GM12892 (cell line): ENCODE results near the gene ABCA7.

Experiments used
- DNase-seq: peaks from one replicate; pipeline ENCODE4 v3.0.0; 2011; ENCODE audit not compliant: insufficient read length
- FAIRE-seq: peaks from 2 replicates; lab custom pipeline; 2011; peaks lifted over from hg19 to GRCh38; lab: Jason Lieb, UNC
- POLR2A ChIP-seq: IDR thresholded peaks from 2 replicates; pipeline ENCODE4 v1.6.1; 2011; ENCODE audit warnings: low read depth, low read length, control low read depth
- POLR2AphosphoS5 ChIP-seq: IDR thresholded peaks from 2 replicates; pipeline ENCODE4 v1.6.1; 2011; ENCODE audit warnings: low read depth, low read length, control low read depth
- TAF1 ChIP-seq: IDR thresholded peaks from 2 replicates; pipeline ENCODE4 v1.6.1; 2011; ENCODE audit warnings: low read depth, mild to moderate bottlenecking, control low read depth, low read length, borderline replicate concordance

Gene ABCA7

DNA sequence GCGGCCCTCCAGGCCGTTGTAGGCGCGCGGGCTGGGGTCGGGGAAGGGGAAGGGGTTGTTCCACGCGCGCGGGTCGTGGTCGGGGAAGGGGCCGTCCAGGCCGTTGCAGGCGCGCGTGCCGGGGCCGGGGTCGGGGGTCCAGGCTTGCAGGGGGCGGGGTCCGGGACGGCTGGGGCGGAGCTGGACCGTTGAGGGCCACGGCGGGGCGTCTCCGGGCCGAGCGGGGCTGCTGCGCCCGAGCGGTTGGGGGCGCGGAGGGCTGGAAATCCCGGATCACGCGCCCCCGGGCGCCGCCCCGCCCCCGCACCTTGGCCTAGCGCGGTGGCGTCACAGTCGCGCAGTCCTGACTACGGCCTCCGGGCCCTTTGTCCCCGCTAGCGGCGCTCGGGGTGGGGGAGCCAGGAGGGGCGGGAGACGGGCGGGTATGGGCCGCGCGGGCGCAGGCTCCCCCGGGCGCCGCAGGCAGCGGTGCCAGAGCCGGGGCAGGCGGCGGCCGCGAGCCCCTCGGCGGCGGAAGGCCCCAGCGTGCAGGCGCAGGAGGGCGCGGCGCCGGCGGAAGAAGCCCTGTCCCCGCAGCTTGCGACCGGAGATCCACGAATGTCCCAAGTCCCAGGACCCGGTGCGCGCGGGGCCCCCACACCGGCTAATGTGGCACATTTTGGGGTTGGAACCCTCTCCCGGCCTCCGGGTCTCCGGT lies 64.6 kb downstream of the ABCA7 start:
- FAIRE-seq, result peak; percentile 30
- peak; percentile 86 for DNase-seq
- no peak for TF ChIP-seq TAF1
- no peak for TF ChIP-seq POLR2AphosphoS5
- no peak for TF ChIP-seq POLR2A

DNA sequence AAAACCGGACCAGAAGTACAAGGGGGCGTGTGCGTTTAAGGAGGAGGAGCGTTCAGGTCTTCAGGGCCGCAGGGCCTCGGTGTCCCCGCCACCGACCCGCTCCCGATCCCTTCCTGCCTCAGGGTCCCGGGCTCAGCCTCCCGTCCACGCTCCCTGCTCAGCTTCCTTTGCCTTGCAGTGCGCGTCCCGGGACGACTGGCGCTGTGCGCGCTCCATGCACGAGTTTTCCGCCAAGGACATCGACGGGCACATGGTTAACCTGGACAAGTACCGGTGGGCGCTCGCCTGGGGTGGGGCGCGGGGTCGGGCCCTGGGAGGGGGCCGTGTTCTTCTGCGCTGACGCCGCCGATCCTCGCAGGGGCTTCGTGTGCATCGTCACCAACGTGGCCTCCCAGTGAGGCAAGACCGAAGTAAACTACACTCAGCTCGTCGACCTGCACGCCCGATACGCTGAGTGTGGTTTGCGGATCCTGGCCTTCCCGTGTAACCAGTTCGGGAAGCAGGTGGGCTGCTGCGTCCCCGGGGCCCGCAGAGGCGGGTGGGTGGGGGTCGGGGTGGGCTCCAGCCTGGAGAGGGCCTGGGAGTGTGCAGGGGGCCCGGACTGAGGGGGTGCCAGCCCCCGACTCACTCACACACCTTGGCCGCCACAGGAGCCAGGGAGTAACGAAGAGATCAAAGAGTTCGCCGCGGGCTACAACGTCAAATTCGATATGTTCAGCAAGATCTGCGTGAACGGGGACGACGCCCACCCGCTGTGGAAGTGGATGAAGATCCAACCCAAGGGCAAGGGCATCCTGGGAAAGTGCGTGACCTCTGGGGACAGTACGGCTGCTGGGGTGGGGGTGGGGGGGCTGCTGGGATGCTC lies 65.3 kb downstream of the ABCA7 start:
- FAIRE-seq (peak; percentile 51), DNase-seq (no peak)
- TF ChIP-seq POLR2A (no peak), TAF1 (no peak), POLR2AphosphoS5 (no peak)

DNA sequence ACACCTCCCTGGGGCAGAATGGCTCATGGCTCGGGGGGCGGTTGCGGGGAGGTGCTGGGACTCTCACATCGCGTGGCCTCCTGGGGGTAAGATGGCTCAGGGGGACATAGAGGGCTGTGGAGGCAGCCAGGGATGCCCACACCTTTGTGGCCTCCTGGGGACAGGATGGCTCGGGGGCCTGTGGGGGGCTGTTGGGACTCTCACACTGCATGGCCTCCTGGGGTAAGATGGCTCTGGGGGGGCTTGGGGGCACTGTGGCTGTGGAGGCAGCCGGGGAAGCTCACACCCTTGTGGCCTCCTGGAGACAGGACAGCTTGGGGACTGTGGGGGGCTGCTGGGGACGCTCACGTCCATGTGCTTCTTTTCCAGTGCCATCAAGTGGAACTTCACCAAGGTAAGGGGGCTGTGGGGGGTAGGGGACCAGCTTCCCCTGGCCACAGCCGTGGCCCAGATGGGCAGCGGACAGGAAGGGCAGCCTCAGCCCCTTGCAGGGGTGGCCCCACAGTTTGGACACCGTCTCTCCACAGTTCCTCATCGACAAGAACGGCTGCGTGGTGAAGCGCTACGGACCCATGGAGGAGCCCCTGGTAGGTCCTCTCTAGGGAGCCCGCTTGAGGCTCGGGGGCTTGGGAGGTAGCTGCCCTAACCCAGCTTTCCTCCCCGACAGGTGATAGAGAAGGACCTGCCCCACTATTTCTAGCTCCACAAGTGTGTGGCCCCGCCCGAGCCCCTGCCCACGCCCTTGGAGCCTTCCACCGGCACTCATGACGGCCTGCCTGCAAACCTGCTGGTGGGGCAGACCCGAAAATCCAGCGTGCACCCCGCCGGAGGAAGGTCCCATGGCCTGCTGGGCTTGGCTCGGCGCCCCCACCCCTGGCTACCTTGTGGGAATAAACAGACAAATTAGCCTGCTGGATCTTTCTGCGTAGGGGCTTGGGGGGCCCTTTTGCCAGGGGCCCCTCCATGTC lies 66.2 kb downstream of the ABCA7 start:
- DNase-seq (no peak), FAIRE-seq (no peak)
- TF ChIP-seq POLR2AphosphoS5 (no peak; the same call in 1 of the 2 replicates), TAF1 (no peak), POLR2A (no peak)

DNA sequence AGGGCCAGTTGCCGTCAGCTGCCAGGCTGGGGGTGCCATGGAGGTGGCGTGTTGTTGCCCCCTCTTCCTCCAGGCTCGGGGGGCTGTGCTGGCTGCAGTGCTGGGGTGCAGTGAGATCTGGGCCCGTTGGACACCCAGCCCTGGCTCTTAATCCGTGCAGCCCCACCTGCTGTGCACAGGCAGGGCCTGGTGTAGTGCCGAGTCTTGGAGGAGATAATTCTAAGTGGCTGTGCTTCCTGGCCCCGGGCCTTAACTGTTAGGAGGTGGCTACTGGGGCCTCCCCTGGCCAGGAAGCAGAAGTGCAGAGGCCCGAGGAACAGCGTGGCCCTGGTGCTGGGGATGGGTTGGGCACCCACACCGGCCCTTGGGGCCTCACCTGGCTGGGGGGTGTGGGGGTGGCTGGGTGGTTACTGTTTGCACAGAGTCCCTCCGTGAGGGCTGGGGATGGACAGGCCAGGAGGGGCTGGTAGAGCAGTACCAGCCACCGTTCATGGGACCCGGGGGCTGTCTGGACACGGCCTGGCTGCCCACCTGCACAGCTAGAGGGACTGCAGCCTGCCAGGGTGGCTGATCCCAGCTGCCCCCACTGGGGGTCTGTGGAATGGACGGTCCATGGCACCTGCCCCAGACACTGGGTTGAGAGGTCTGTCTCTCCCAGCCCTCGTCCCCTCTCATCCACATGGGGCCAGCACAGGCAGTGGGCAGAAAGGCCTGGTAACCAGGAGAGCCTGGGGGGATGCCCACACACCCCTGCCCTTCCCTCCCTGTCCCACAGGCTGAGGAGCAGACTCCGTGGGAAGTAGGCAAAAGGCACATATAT lies 67.1 kb downstream of the ABCA7 start:
- FAIRE-seq, result peak; percentile 36
- TF ChIP-seq POLR2A (no peak; the same call in 1 of the 2 replicates), TAF1 (no peak), POLR2AphosphoS5 (no peak)
- DNase-seq, result no peak

DNA sequence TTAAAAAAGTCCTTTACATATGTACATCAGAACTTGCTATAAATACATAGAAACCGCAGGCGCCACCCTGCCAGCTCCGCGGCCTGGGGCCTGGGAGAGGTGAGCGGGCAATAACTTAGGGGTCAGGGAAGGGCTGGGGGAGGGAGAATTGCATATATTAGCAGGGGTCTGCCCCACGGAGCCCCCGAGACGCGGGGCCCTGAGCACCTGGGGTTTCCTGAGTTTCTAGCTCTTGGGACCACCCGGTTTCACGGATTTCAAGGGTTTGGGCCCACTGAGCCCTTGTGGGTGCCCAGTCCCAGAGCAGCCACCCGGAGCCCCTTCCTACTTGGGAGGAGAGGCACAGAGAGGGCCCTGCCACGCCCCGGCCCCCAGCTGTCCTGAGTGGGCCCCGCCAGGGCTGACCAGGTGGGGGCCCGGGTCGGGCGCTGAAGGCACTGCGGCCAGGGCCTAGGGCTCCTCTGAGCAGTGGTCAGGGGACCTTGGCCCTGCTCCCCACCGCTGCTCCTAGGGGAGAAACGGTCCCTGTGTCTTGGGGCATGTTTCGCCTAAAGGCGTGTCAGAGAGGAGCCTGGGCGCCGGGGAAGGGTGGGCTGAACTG lies 67.9 kb downstream of the ABCA7 start:
- DNase-seq (no peak), FAIRE-seq (no peak)
- TF ChIP-seq TAF1 (no peak), POLR2A (no peak), POLR2AphosphoS5 (no peak; the same call in 1 of the 2 replicates)

DNA sequence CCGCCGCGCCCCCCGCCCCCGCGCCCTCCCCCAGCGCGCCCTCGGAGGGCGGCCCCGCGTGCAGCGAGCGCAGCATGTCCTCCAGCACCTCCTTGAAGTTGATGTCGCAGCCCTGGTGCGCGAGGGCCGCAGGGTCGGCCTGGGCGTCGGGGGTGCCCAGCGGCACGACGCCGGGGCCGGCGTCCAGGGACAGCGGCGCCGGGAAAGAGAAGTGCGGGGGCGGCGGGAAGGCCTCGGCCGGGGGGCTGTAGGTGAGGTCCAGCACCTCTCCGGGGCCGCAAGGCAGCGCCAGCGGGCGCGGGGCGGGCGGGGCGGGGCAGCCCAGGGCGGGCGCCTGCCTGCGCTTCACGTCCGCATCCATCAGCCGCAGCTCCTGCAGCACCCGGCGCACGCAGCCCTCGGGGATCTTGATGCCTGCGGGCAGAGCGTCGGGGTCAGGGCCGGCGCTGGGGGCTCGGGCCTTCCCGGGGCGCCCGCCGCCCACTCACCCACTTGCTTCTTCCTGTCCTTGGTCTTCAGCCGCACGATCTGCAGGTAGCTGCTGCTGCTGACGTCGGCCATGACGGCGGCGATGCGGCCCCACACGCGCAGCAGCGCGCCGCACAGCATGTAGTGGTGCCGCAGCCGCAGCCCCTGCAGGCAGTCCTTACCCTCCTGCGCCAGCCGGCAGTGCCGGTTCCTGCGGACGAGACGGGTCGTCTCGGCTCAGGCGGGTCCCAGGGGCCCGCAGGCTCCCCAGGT lies 68.6 kb downstream of the ABCA7 start:
- DNase-seq (no peak), FAIRE-seq (no peak)
- TF ChIP-seq TAF1 (no peak), POLR2AphosphoS5 (peak; percentile 45; the same call in 1 of the 2 replicates), POLR2A (peak; percentile 16; the same call in 1 of the 2 replicates)

DNA sequence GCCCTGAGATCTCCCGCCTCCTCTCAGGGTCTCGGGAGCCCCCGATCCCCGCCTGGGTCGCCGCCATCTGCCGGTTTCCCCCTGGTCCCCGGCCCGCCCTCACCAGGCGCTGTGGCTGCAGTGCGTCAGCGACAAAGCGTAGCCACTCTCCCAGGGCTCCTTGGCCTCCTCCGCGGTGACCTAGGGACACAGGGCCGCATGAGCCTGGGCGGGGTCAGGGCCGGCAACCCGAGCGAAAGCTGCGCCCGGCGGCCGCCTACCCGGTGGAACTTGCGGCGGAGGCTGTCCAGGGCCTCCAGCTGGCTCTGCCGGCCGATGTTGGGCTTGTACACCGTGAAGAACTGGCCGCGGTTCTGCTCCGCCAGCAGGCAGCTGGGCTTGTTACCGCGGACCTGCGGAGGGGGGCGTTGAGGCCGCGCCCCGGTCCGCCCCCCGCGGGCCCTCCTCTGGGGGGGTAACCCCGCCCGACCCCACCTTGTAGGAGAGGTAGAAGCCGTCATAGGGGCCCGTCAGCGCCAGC lies 69.2 kb downstream of the ABCA7 start:
- no peak for DNase-seq
- FAIRE-seq, result no peak
- TF ChIP-seq POLR2AphosphoS5 (no peak), POLR2A (no peak), TAF1 (no peak)

DNA sequence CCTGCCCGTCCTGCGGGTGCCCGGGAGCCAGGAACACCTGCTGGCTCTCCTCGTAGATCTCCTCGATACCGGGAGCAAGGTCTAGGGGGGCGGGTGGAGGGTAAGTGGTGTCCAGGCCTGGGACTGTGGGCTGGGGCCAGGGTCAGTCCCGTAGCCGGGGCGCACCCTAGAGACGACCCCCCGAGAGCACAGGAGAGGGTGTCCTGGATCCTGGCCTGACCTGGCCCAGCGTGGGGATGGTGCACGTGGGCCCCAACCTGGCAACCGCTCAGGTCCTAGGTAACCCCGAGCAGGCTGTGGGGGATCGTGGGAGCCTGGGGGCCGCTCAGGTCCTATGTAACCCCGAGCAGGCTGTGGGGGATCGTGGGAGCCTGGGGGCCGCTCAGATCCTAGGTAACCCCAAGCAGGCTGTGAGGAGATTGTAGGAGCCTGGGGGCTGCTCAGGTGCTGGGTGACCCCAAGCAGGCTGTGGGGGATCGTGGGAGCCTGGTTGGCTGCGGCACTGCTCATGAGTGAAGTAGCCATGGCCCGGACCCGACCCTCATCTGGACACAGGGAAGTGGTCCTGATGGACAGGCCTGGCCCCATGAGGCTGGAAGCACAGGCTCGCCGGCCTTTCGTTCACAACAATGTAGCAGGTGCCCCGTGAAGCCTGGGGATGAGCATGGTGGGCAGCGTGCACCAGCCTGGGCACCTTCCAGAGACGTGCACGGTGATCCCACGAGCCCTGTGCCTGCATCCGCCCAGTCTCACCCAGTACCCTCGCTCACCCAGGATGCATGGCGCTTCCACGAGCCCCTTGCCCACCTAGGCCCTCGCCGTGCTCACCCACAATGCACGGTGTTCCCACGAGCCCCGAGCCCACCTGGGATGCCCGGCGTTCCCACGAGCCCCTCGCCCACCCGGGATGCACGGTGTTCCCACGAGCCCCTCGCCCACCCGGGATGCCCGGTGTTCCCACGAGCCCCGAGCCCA lies 70.1 kb downstream of the ABCA7 start:
- TF ChIP-seq POLR2AphosphoS5 (no peak), TAF1 (no peak), POLR2A (no peak)
- DNase-seq, result no peak
- no peak for FAIRE-seq
